ENCODE results near the gene TUBB4A.
"Not testable (repeated sequence)": the region's sequence is repeated elsewhere in the genome, so short reads cannot be mapped to it uniquely, and the experiment has no call there.

DNA sequence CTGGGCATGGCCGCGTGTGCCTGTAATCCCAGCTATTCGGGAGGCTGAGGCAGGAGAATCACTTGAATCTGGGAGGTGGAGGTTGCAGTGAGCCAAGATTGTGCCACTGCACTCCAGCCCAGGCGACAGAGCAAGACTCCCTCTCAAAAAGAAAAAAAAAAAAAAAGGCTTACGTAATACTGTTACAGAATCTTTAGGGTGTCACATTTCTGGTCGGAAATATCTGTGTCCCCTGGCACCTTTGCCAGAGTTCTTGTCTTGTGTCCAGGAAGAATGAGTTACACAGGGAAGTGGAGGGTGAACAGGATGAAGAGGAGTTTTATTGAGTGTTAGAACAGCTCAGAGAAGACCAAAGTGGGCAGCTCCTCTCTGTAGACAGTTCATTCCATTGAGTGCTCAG, 48.6 kb upstream of the TUBB4A start:
- TF ChIP-seq SOX15 (CRISPR knock-in tag; IDR thresholded peaks at IDR 0.05); RELA (CRISPR knock-in tag; IDR thresholded peaks at IDR 0.05; ENCODE audit: borderline replicate concordance); TCF7 (CRISPR knock-in tag; IDR thresholded peaks at IDR 0.05; ENCODE audit: low read depth); FOXP1 (CRISPR knock-in tag; IDR thresholded peaks at IDR 0.05; ENCODE audit: borderline replicate concordance); EMX1 (CRISPR knock-in tag; IDR thresholded peaks at IDR 0.05); NFYB (CRISPR knock-in tag; conservative IDR thresholded peaks at IDR 0.05; ENCODE audit: low read depth); ZNF317 (CRISPR knock-in tag; IDR thresholded peaks at IDR 0.05; ENCODE audit: borderline replicate concordance, low read depth); HMGXB4 (CRISPR knock-in tag; IDR thresholded peaks at IDR 0.05); JUN (CRISPR knock-in tag; IDR thresholded peaks at IDR 0.05); CDX4 (CRISPR knock-in tag; IDR thresholded peaks at IDR 0.05; ENCODE audit: borderline replicate concordance); MAX (CRISPR knock-in tag; IDR thresholded peaks at IDR 0.05): not testable (repeated sequence)
- TF ChIP-seq, protein P1, sequence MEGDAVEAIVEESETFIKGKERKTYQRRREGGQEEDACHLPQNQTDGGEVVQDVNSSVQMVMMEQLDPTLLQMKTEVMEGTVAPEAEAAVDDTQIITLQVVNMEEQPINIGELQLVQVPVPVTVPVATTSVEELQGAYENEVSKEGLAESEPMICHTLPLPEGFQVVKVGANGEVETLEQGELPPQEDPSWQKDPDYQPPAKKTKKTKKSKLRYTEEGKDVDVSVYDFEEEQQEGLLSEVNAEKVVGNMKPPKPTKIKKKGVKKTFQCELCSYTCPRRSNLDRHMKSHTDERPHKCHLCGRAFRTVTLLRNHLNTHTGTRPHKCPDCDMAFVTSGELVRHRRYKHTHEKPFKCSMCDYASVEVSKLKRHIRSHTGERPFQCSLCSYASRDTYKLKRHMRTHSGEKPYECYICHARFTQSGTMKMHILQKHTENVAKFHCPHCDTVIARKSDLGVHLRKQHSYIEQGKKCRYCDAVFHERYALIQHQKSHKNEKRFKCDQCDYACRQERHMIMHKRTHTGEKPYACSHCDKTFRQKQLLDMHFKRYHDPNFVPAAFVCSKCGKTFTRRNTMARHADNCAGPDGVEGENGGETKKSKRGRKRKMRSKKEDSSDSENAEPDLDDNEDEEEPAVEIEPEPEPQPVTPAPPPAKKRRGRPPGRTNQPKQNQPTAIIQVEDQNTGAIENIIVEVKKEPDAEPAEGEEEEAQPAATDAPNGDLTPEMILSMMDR (IDR thresholded peaks at IDR 0.05) = not testable (repeated sequence)
- TF ChIP-seq, protein P2, sequence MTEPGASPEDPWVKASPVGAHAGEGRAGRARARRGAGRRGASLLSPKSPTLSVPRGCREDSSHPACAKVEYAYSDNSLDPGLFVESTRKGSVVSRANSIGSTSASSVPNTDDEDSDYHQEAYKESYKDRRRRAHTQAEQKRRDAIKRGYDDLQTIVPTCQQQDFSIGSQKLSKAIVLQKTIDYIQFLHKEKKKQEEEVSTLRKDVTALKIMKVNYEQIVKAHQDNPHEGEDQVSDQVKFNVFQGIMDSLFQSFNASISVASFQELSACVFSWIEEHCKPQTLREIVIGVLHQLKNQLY (CRISPR knock-in tag; IDR thresholded peaks at IDR 0.05) = not testable (repeated sequence)
